T-cell (primary cell): ENCODE results near the gene SUN2. TPM values are rescaled to one million over a fixed set of nuclear protein-coding genes. Genes with fewer than 3 reads are reported as not detected.

Experiments used
- ATAC-seq, 4 experiments: fragments of 200-7000 bp in 3 of 4; fragments of 150-1000 bp in 1 of 4; cut with Tn5 transposase; replicated peaks in 1 of 4; 1 replicate in 3 of 4; 2 replicates in 1 of 4; pipeline ENCODE4 v1.10.0; 2021; ENCODE audit warnings: moderate library complexity in 3 of 4, mild to moderate bottlenecking in 2 of 4, moderate number of reproducible peaks in 1 of 4
- CTCF ChIA-PET, 2 donors: fragments of 300-600 bp; sonication (Branson Sonifier 250); formaldehyde crosslinking; loops; one replicate each; lab custom pipeline; 2022; ENCODE audit warnings: antibody characterized with exemption in 2 of 2; lab: Charles Lee
- POLR2A ChIA-PET, 2 donors: fragments of 300-600 bp; sonication (Branson Sonifier 250); formaldehyde crosslinking; loops; one replicate each; lab custom pipeline; 2022; ENCODE audit warnings: antibody characterized with exemption in 2 of 2; lab: Charles Lee
- DNase-seq, 35 experiments: peaks; one replicate each; pipeline versions ENCODE4 v3.0.0 to v3.0.0-alpha.2; 2013 to 2023
- H3K27ac ChIP-seq: one replicate; pipeline ENCODE4 v1.5.1; 2013; ENCODE audit warnings: low read length
- H3K27me3 ChIP-seq, 2 experiments: replicated peaks in 1 of 2; 1 replicate in 1 of 2; 2 replicates in 1 of 2; pipeline versions ENCODE4 v1.6.1 to v1.7.0; 2013; ENCODE audit warnings: low read length in 1 of 2, mixed read lengths in 1 of 2; ENCODE audit not compliant: control insufficient read depth in 2 of 2, insufficient read depth in 2 of 2; ENCODE audit errors: extremely low read depth in 1 of 2
- H3K36me3 ChIP-seq, 2 donors: 1 replicate in 1 of 2; 2 replicates in 1 of 2; pipeline versions ENCODE4 v1.6.1 to v1.7.0; 2013; ENCODE audit warnings: low read length in 1 of 2; ENCODE audit not compliant: control insufficient read depth in 2 of 2, insufficient read depth in 1 of 2; ENCODE audit errors: extremely low read depth in 1 of 2
- H3K4me1 ChIP-seq, 2 experiments: 1 replicate in 1 of 2; 2 replicates in 1 of 2; pipeline versions ENCODE4 v1.6.1 to v1.7.0; 2013; ENCODE audit warnings: low read length in 2 of 2, mixed read lengths in 1 of 2; ENCODE audit not compliant: insufficient read depth in 2 of 2, control insufficient read depth in 1 of 2; ENCODE audit errors: extremely low read depth in 1 of 2
- H3K4me3 ChIP-seq, 2 donors: 1 replicate in 1 of 2; 2 replicates in 1 of 2; pipeline versions ENCODE4 v1.5.1 to v1.7.0; 2013; ENCODE audit warnings: mild to moderate bottlenecking in 2 of 2, low read length in 1 of 2, moderate library complexity in 1 of 2; ENCODE audit not compliant: control insufficient read depth in 1 of 2; ENCODE audit errors: extremely low read depth in 1 of 2
- H3K9me3 ChIP-seq: 2 replicates; pipeline ENCODE4 v1.7.0; 2013
- H3K27ac Mint-ChIP-seq, 2 donors: one replicate each; pipeline ENCODE4 v1.8.0; 2020 to 2021; ENCODE audit warnings: mild to moderate bottlenecking in 2 of 2, mixed read lengths in 2 of 2
- H3K27me3 Mint-ChIP-seq, 2 donors: one replicate each; pipeline ENCODE4 v1.8.0; 2021 to 2022; ENCODE audit warnings: mixed read lengths in 2 of 2
- H3K36me3 Mint-ChIP-seq: one replicate; pipeline ENCODE4 v1.8.0; 2021; ENCODE audit warnings: mixed read lengths
- H3K4me1 Mint-ChIP-seq, 3 donors: one replicate each; pipeline ENCODE4 v1.8.0; 2020 to 2022; ENCODE audit warnings: mixed read lengths in 3 of 3, mild to moderate bottlenecking in 1 of 3
- H3K4me3 Mint-ChIP-seq, 3 donors: one replicate each; pipeline ENCODE4 v1.8.0; 2020 to 2022; ENCODE audit warnings: mild to moderate bottlenecking in 3 of 3, mixed read lengths in 3 of 3, moderate library complexity in 3 of 3
- H3K9me3 Mint-ChIP-seq, 3 donors: one replicate each; pipeline ENCODE4 v1.8.0; 2020 to 2022; ENCODE audit warnings: mixed read lengths in 3 of 3
- WGBS: methylation state at CpG from one replicate; pipeline ENCODE4 v1.1.5; 2013; ENCODE audit warnings: missing lambda C conversion rate; ENCODE audit not compliant: insufficient coverage; 5-methylcytosine and 5-hydroxymethylcytosine counted together
- total RNA-seq, 35 experiments: library from RNA in 6 of 35; stranded (reverse) in 6 of 35; fragments of 120-200 nt in 1 of 35; gene quantifications; one replicate each; pipeline versions ENCODE4 v1.2.1 to v1.2.4 and lab custom pipeline; 2013 to 2026

Gene SUN2
- total RNA-seq, 5 donors from 2014 or later (not counting 1 experiment from before 2014, with no cell fraction given), result 526 to 1,075 (median 979) TPM

DNA sequence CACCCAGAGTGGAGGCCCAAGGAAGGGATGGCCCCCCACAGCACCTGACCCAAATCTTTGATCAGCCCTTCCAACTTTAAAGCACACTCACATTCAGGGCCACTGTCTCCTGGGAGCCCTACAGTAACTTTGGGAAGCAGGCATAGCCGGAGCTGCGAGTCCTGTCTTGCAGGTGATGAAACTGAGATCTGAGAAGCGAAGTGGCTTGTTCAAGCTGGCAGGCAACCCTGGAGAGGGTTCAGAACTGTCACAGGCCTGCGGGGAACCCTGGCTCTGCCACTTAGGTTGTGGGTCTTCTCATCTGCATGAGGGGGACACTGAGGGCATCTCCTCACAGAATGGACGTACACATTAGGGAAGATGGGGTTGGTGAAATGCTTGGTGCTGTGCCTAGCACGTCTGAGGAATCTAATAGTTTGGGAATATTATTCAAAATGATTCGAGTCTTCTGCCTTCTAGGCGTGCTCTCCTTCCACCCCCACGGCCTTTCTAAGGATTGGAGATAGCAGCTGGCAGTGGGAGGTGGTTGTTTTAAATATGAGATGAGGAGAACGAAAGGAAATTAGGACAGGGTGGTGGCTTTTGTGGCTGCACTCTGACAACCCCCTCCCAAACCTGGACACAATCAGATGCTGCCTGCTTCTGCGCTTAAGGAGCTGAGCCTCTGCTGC lies 18.8 kb upstream of the SUN2 start:
- no peaks in the 10 kb centered on the region for H3K27me3 Mint-ChIP-seq
- H3K4me3 Mint-ChIP-seq, result no peak overlapping the region
- H3K4me1 ChIP-seq, result peaks cover 0 to 4% of the 10 kb centered on the region in 2 experiments
- H3K27ac ChIP-seq, result no peak overlapping the region
- no peak overlapping the region for H3K4me3 ChIP-seq
- H3K9me3 ChIP-seq, result no peaks in the 10 kb centered on the region
- no peaks in the 10 kb centered on the region for H3K9me3 Mint-ChIP-seq
- peaks cover 0 to 6% (median 1%) of the 10 kb centered on the region in 3 donors for H3K4me1 Mint-ChIP-seq
- peaks cover 13% of the 10 kb centered on the region for H3K36me3 Mint-ChIP-seq
- CTCF ChIA-PET, result no interaction called here
- H3K27me3 ChIP-seq, result peaks cover 0 to 7% of the 10 kb centered on the region in 2 experiments
- ATAC-seq, result no peak
- POLR2A ChIA-PET, result no interaction called here
- 75% methylated on average over 6 of the region's 11 CpGs for WGBS
- DNase-seq, result no peak
- no peak overlapping the region for H3K27ac Mint-ChIP-seq
- H3K36me3 ChIP-seq, result peaks cover 0 to 3% of the 10 kb centered on the region in 2 donors

GRCh38 chr22:38773363-38773946 lies 17.7 kb upstream of the SUN2 start:
- Histone ChIP-seq H3K27me3 (peaks cover 0 to 7% of the 10 kb centered on the region in 2 experiments), H3K4me3 (no peak overlapping the region), H3K9me3 (no peaks in the 10 kb centered on the region), H3K4me1 (peaks cover 0 to 10% of the 10 kb centered on the region in 2 experiments), H3K27ac (no peak overlapping the region), H3K36me3 (no peaks in the 10 kb centered on the region)
- ATAC-seq (no peak), DNase-seq (no peak)
- POLR2A ChIA-PET, result no interaction called here
- Mint-ChIP-seq H3K27me3 (no peaks in the 10 kb centered on the region), H3K9me3 (no peaks in the 10 kb centered on the region), H3K4me3 (no peak overlapping the region), H3K27ac (no peak overlapping the region), H3K4me1 (peaks cover 4 to 6% (median 4%) of the 10 kb centered on the region in 3 donors), H3K36me3 (peaks cover 4% of the 10 kb centered on the region)
- 85% methylated on average over 4 of the region's 4 CpGs for WGBS
- CTCF ChIA-PET, result no interaction called here

DNA sequence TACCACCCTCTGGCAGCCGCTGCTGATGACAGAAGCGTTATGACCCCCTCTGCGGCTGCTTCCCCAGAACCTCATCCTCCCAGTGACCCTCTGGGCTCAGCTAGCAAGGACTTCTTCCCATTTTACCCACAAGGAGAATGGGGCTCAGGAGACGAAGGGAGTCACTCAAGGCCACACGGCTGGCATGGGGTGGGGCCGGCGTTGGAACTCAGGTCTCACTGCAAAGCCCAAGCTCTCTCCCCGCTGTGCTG lies 16.8 kb upstream of the SUN2 start:
- DNase-seq (no peak), ATAC-seq (no peak)
- no peaks in the 10 kb centered on the region for H3K9me3 Mint-ChIP-seq
- H3K4me1 Mint-ChIP-seq, result peaks cover 4 to 6% (median 4%) of the 10 kb centered on the region in 3 donors
- no peaks in the 10 kb centered on the region for H3K36me3 ChIP-seq
- H3K9me3 ChIP-seq, result no peaks in the 10 kb centered on the region
- no peak overlapping the region for H3K4me3 ChIP-seq
- 87% methylated on average over 8 of the region's 8 CpGs for WGBS
- H3K36me3 Mint-ChIP-seq, result no peaks in the 10 kb centered on the region
- H3K27ac Mint-ChIP-seq, result no peak overlapping the region
- POLR2A ChIA-PET, result no interaction called here
- no peak overlapping the region for H3K27ac ChIP-seq
- H3K27me3 ChIP-seq, result peaks cover 0 to 11% of the 10 kb centered on the region in 2 experiments
- CTCF ChIA-PET, result no interaction called here
- no peaks in the 10 kb centered on the region for H3K27me3 Mint-ChIP-seq
- no peak overlapping the region for H3K4me3 Mint-ChIP-seq
- H3K4me1 ChIP-seq, result peaks cover 0 to 10% of the 10 kb centered on the region in 2 experiments

- H3K36me3 ChIP-seq, result no peaks in the 10 kb centered on the region
- no peak for DNase-seq
- H3K27ac Mint-ChIP-seq, result no peak overlapping the region
- H3K9me3 Mint-ChIP-seq, result no peaks in the 10 kb centered on the region
- no peaks in the 10 kb centered on the region for H3K36me3 Mint-ChIP-seq
- no peak overlapping the region for H3K4me3 ChIP-seq
- ChIA-PET POLR2A (no interaction called here), CTCF (no interaction called here)
- H3K4me1 ChIP-seq, result peaks cover 0 to 17% of the 10 kb centered on the region in 2 experiments
- no peaks in the 10 kb centered on the region for H3K27me3 Mint-ChIP-seq
- H3K27ac ChIP-seq, result no peak overlapping the region
- WGBS, result 86% methylated on average over 15 of the region's 16 CpGs
- no peak for ATAC-seq
- H3K4me1 Mint-ChIP-seq, result peaks cover 3 to 11% (median 9%) of the 10 kb centered on the region in 3 donors
- H3K9me3 ChIP-seq, result no peaks in the 10 kb centered on the region
- H3K27me3 ChIP-seq, result peaks cover 0 to 13% of the 10 kb centered on the region in 2 experiments
- H3K4me3 Mint-ChIP-seq, result no peak overlapping the region
Observed at GRCh38 chr22:38770257-38770949, 14.6 kb upstream of the SUN2 start.

- Mint-ChIP-seq H3K9me3 (no peaks in the 10 kb centered on the region), H3K36me3 (no peaks in the 10 kb centered on the region), H3K27me3 (no peaks in the 10 kb centered on the region), H3K4me3 (no peak overlapping the region), H3K4me1 (peaks cover 0 to 13% (median 8%) of the 10 kb centered on the region in 3 donors), H3K27ac (peak overlapping the region in 1 of 2 donors; percentile 59)
- ChIA-PET POLR2A (interaction anchor here in 1 of 2 donors (0.5 kb wide), 1 partner anchor 642 kb away, joined by 3 read pairs; no protein-coding TSS in a partner anchor), CTCF (interaction anchor here (0.6 to 1.7 kb wide), 5 partner anchors 10 to 351 kb away, joined by 3 to 8 read pairs (median 3); no protein-coding TSS in a partner anchor)
- Histone ChIP-seq H3K9me3 (no peaks in the 10 kb centered on the region), H3K27me3 (peaks cover 0 to 11% of the 10 kb centered on the region in 2 experiments), H3K27ac (no peak overlapping the region), H3K4me3 (no peak overlapping the region), H3K4me1 (peaks cover 0 to 14% of the 10 kb centered on the region in 2 experiments), H3K36me3 (no peaks in the 10 kb centered on the region)
- ATAC-seq, result no peak
- no peak for DNase-seq
- WGBS, result 99% methylated on average over 10 of the region's 11 CpGs
Observed at GRCh38 chr22:38768036-38768435, 12.2 kb upstream of the SUN2 start.

- no peaks in the 10 kb centered on the region for H3K36me3 Mint-ChIP-seq
- no peak overlapping the region for H3K27ac ChIP-seq
- no peak overlapping the region for H3K27ac Mint-ChIP-seq
- ATAC-seq, result no peak
- H3K9me3 Mint-ChIP-seq, result no peaks in the 10 kb centered on the region
- H3K4me3 Mint-ChIP-seq, result no peak overlapping the region
- H3K4me1 Mint-ChIP-seq, result peaks cover 0 to 13% (median 8%) of the 10 kb centered on the region in 3 donors
- no peaks in the 10 kb centered on the region for H3K36me3 ChIP-seq
- no peaks in the 10 kb centered on the region for H3K9me3 ChIP-seq
- no peak for DNase-seq
- H3K4me1 ChIP-seq, result peaks cover 0 to 14% of the 10 kb centered on the region in 2 experiments
- WGBS, result 91% methylated on average over 7 of the region's 9 CpGs
- ChIA-PET CTCF (interaction anchor here (0.6 to 1.1 kb wide), 4 partner anchors 12 to 42 kb away, joined by 3 to 12 read pairs (median 4); no protein-coding TSS in a partner anchor), POLR2A (no interaction called here)
- H3K27me3 ChIP-seq, result peaks cover 0 to 11% of the 10 kb centered on the region in 2 experiments
- no peaks in the 10 kb centered on the region for H3K27me3 Mint-ChIP-seq
- H3K4me3 ChIP-seq, result no peak overlapping the region
Observed at GRCh38 chr22:38767313-38767712, 11.5 kb upstream of the SUN2 start.
